Sigmoid colon (tissue), 3 donors: ENCODE results near the gene ABCD3.

ENCODE experiments used
- POLR2A ChIP-seq, 2 donors: fragments of 450-650 bp; IDR thresholded peaks; one replicate each; pipeline ENCODE4 v1.6.1; 2016; ENCODE audit warnings: antibody characterized with exemption in 2 of 2, mild to moderate bottlenecking in 2 of 2, moderate library complexity in 2 of 2
- TF ChIP-seq, protein P1 (sequence below), 4 experiments: fragments of 450-650 bp in 3 of 4; fragments of 200-600 bp in 1 of 4; IDR thresholded peaks; one replicate each; pipeline ENCODE4 v1.5.1; 2016 to 2019; ENCODE audit warnings: antibody characterized with exemption in 4 of 4, mild to moderate bottlenecking in 3 of 4, moderate library complexity in 2 of 4

DNA sequence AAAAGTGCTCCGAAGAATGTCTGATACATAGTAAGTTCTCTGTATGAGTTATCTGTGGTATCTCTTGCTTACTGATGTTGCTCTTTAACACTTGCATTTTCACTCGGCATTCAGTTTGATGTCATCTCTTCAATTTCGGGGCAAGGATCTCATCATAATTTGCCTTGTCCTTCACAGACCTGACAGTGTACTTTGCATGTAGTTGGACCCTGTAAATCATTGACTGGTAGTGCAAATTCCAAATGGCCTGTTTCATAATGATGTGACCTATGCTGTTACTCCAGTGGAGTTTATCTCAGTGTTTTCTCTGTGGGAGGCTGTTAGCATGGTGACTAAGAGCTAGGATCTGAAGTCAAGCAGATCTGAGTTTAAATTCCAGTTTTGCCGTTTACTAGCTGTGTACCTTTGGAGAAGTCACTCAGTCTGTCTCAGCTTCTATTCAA is 34.2 kb upstream of the ABCD3 start:
- TF ChIP-seq, protein P1, sequence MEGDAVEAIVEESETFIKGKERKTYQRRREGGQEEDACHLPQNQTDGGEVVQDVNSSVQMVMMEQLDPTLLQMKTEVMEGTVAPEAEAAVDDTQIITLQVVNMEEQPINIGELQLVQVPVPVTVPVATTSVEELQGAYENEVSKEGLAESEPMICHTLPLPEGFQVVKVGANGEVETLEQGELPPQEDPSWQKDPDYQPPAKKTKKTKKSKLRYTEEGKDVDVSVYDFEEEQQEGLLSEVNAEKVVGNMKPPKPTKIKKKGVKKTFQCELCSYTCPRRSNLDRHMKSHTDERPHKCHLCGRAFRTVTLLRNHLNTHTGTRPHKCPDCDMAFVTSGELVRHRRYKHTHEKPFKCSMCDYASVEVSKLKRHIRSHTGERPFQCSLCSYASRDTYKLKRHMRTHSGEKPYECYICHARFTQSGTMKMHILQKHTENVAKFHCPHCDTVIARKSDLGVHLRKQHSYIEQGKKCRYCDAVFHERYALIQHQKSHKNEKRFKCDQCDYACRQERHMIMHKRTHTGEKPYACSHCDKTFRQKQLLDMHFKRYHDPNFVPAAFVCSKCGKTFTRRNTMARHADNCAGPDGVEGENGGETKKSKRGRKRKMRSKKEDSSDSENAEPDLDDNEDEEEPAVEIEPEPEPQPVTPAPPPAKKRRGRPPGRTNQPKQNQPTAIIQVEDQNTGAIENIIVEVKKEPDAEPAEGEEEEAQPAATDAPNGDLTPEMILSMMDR (IDR thresholded peaks at IDR 0.05), result no peak
- no peak for TF ChIP-seq POLR2A (IDR thresholded peaks at IDR 0.05)
